Measurements from ENCODE around the gene MAP3K15. TPM values are rescaled to one million over a fixed set of nuclear protein-coding genes. Genes with fewer than 3 reads are reported as not detected.

Gene MAP3K15
- total RNA-seq, 2 donors from 2014 or later, result 0.15 TPM; not detected in 1

- ATAC-seq (no peak), DNase-seq (no peak)
- intact Hi-C loops (cut with DNase I), result no loop called here
Measured at GRCh38 chrX:19368576-19368975, 146.7 kb downstream of the MAP3K15 start.

GRCh38 chrX:19361701-19362100 lies 153.6 kb downstream of the MAP3K15 start:
- intact Hi-C loops (cut with DNase I), result no loop called here
- no peak for DNase-seq
- no peak for ATAC-seq

GRCh38 chrX:19360903-19361302 lies 154.4 kb downstream of the MAP3K15 start:
- ATAC-seq (peak in 1 of 2 donors; percentile 40), DNase-seq (no peak)
- intact Hi-C loops (cut with DNase I), result no loop called here

DNA sequence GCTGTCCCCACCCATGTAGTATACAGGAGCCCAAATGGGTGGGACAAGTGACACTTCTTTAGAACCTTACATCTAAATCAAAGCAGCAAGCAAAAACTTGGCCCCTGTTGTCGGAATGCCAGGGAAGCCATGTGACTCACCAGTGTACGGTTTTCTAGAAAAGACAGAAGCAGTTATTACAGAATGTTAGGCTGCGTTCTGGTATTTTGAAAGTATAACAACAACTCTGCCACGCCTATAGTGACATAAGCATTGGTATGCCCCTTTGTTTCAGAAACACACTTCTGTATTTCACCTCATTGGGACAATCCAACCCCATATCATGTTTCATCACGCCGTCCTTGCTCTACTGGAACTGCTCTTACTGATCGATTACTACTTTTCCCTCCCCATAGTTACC lies 156.8 kb downstream of the MAP3K15 start:
- ATAC-seq (no peak), DNase-seq (no peak)
- intact Hi-C loops (cut with DNase I), result no loop called here

GRCh38 chrX:19354625-19355024 lies 160.7 kb downstream of the MAP3K15 start:
- intact Hi-C loops (cut with DNase I), result no loop called here
- ATAC-seq (no peak), DNase-seq (no peak)

GRCh38 chrX:19350941-19351384 lies 164.3 kb downstream of the MAP3K15 start:
- intact Hi-C loops (cut with DNase I), result no loop called here
- ATAC-seq (no peak), DNase-seq (no peak)

DNA sequence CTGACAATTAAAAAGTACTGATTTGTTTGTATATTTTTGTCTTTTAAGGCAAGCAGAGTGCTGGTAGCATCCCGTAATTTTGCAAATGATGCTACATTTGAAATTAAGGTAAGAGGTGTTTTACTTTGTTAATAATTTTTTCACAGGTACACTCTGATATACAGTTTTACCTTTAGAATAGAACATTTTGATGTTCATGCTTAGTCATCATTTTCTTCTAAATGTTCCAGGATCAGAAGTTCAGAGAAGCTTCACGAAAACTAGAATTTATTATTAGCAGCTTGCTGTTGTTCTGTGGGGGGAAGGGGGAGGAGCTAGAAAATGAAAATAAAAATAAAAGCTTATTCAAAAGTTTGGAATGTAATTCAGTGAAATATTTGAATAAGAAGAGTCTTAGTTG lies 166.0 kb downstream of the MAP3K15 start:
- intact Hi-C loops (cut with DNase I), result no loop called here
- no peak for DNase-seq
- ATAC-seq, result no peak

GRCh38 chrX:19347916-19348315 lies 167.4 kb downstream of the MAP3K15 start:
- ATAC-seq, result no peak
- intact Hi-C loops (cut with DNase I), result no loop called here
- DNase-seq, result no peak

- ATAC-seq (no peak), DNase-seq (no peak)
- intact Hi-C loops (cut with DNase I), result no loop called here
Measured at GRCh38 chrX:19344661-19345060, 170.6 kb downstream of the MAP3K15 start.

DNA sequence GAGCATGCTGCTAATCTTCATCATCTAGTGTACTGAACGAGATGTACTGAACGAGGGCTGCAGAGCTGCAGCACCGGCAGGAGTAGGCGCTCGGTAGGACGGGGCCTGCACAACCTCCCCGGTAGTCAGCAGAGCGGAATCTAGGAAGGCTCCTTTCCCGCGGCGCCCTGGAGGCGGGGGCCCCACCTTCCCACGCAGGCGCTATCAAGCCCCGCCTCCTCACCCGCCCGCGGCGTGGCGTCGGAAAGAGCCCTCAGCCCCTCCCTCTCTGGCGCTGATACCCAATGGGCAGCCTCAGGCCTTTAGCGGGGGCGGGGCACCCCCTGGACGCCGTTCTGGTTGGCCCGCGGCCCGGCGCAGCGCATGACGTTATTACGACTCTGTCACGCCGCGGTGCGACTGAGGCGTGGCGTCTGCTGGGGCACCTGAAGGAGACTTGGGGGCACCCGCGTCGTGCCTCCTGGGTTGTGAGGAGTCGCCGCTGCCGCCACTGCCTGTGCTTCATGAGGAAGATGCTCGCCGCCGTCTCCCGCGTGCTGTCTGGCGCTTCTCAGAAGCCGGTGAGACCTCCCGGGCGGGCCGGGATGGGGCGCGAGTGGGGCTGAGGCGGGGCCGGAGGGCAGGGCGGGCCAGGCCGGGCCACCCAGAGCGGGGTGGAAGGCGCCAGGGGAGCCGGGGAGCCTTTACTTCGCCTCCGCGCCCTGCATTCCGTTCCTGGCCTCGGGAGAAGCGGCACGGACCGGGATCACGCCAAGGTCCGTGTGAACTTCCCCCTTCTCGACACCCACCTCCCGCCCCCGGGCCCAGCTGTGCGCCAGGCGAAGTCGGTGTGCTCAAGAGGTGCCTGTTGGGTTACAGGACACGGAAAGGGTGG lies 171.5 kb downstream of the MAP3K15 start, which contains the start of gene PDHA1:
PDHA1 (plus strand) TSS at position 393 of the 874 bp plus-strand sequence; CDS start at position 504, 111 bp downstream.
- intact Hi-C loops (cut with DNase I), result no loop called here
- peak; percentile 97 to 99 for ATAC-seq
- peak; percentile 95 for DNase-seq

DNA sequence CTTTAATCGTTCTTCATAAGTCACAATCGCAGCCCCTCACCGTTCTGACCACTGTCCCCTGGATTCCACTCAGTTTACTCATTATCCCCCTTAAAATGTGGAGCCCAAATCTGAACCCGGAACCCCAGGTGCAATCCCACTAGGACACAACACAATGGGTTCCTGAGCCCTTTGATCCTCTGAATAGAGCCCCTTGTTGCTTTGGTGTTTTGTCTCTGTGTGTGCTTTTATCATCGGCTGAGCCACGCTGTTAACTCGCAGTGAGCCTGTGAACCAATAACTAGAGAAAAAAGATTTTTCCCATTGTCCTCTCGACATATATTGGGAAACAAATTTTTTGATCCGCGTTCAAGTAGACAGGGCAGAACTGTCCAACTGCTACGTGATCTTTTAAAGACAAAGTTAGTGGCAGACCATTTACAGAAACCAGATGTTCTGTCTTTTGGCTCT lies 172.2 kb downstream of the MAP3K15 start:
- ATAC-seq (no peak), DNase-seq (no peak)
- intact Hi-C loops (cut with DNase I), result no loop called here

- intact Hi-C loops (cut with DNase I), result no loop called here
- no peak for DNase-seq
- ATAC-seq, result no peak
Measured at GRCh38 chrX:19342331-19342906, 172.9 kb downstream of the MAP3K15 start.

- ATAC-seq, result no peak
Measured at GRCh38 chrX:19334945-19335626, 180.2 kb downstream of the MAP3K15 start.

GRCh38 chrX:19332983-19333382 lies 182.3 kb downstream of the MAP3K15 start:
- ATAC-seq (peak; percentile 53 to 76), DNase-seq (peak; percentile 44)
- intact Hi-C loops (cut with DNase I), result loop anchor here (5.0 to 10.0 kb wide), 4 partner anchors 308 to 948 kb away; no protein-coding TSS in a partner anchor

More at GRCh38 chrX:19334945-19335626, 180.2 kb downstream of the MAP3K15 start:
- no peak for DNase-seq
- intact Hi-C loops (cut with DNase I), result loop anchor here (5.0 to 10.0 kb wide), 4 partner anchors 310 to 950 kb away; no protein-coding TSS in a partner anchor

GRCh38 chrX:19331831-19332230 lies 183.5 kb downstream of the MAP3K15 start:
- DNase-seq (no peak), ATAC-seq (no peak)
- intact Hi-C loops (cut with DNase I), result loop anchor here (5.0 to 10.0 kb wide), 4 partner anchors 307 to 947 kb away; no protein-coding TSS in a partner anchor

DNA sequence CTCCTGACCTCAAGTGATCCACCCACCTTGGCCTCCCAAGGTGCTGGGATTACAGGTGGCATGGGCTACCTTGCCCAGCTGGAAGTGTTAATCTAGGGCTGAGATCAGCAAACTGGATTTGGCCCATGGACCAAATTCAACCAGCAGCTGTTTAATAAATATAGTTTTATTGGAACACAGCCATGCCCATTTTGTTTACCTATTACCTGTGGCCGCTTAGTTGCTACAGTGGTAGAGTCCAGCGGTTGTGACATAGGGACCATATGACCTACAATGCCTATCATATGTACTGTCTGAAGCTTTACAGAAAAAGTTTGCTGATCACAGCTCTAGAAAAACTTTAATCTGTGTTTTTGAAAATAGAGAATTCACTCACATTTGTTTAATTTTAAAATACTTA lies 188.7 kb downstream of the MAP3K15 start:
- DNase-seq, result no peak
- intact Hi-C loops (cut with DNase I), result no loop called here

More for the DNA sequence above, 188.7 kb downstream of the MAP3K15 start:
- no peak for ATAC-seq

Measured in left cardiac atrium (tissue), 4 donors.